H1 (cell line): ENCODE measurements around the gene ATG16L2. TPM values are rescaled to one million over a fixed set of nuclear protein-coding genes. Genes with fewer than 3 reads are reported as not detected.

Experiments
- CTCF ChIA-PET: fragments of 300-600 bp; sonication (Branson Sonifier 250); formaldehyde crosslinking; loops from one replicate; lab custom pipeline; 2021; ENCODE audit not compliant: partially characterized antibody; lab: Charles Lee
- POLR2A ChIA-PET: fragments of 300-600 bp; sonication (Branson Sonifier 250); formaldehyde crosslinking; loops from one replicate; lab custom pipeline; 2021; ENCODE audit warnings: inconsistent platforms; ENCODE audit not compliant: partially characterized antibody; lab: Charles Lee
- DNase-seq, 2 experiments: peaks; one replicate each; pipeline versions ENCODE4 v3.0.0 to v3.0.0-alpha.2; 2010 to 2022; ENCODE audit warnings: low spot score in 2 of 2, low read depth in 1 of 2, mixed read lengths in 1 of 2
- FAIRE-seq: peaks from 2 replicates; lab custom pipeline; 2011; peaks lifted over from hg19 to GRCh38; lab: Jason Lieb, UNC
- H2AFZ ChIP-seq: 2 replicates; pipeline ENCODE4 v1.8.1; 2012; ENCODE audit warnings: low read length, inconsistent platforms
- H2AK5ac ChIP-seq: 2 replicates; pipeline ENCODE4 v1.6.1; 2013; ENCODE audit warnings: low read depth, low read length
- H2BK120ac ChIP-seq: replicated peaks from 2 replicates; pipeline ENCODE3; 2013; ENCODE audit warnings: low read depth, low read length, inconsistent platforms
- H2BK12ac ChIP-seq: 2 replicates; pipeline ENCODE4 v1.6.1; 2013; ENCODE audit warnings: low read depth, low read length
- H2BK15ac ChIP-seq: 2 replicates; pipeline ENCODE4 v1.6.1; 2013; ENCODE audit warnings: low read length
- H2BK20ac ChIP-seq: 2 replicates; pipeline ENCODE4 v1.6.1; 2013; ENCODE audit warnings: low read length
- H2BK5ac ChIP-seq: 2 replicates; pipeline ENCODE4 v1.6.1; 2013; ENCODE audit warnings: low read depth, low read length
- H3K14ac ChIP-seq: 2 replicates; pipeline ENCODE4 v1.6.1; 2013; ENCODE audit warnings: inconsistent platforms; ENCODE audit not compliant: insufficient read length
- H3K18ac ChIP-seq: 2 replicates; pipeline ENCODE4 v1.6.1; 2013; ENCODE audit warnings: low read length; ENCODE audit errors: extremely low read depth
- H3K23ac ChIP-seq: 2 replicates; pipeline ENCODE4 v1.6.1; 2013; ENCODE audit warnings: inconsistent platforms; ENCODE audit not compliant: insufficient read length
- H3K23me2 ChIP-seq: 2 replicates; pipeline ENCODE4 v1.6.1; 2013; ENCODE audit warnings: low read depth, low read length
- H3K27ac ChIP-seq: 2 replicates; pipeline ENCODE4 v1.6.1; 2011; ENCODE audit warnings: low read depth, low read length, inconsistent platforms
- H3K27me3 ChIP-seq, 4 experiments: replicated peaks in 1 of 4; 1 replicate in 1 of 4; 2 replicates in 3 of 4; pipeline versions ENCODE4 v1.6.1 to v1.8.1; 2011 to 2013; ENCODE audit warnings: low read length in 3 of 4, mild to moderate bottlenecking in 3 of 4, inconsistent platforms in 2 of 4, mixed read lengths in 2 of 4, moderate library complexity in 1 of 4; ENCODE audit not compliant: control insufficient read depth in 3 of 4, insufficient read depth in 3 of 4; ENCODE audit errors: extremely low read depth in 1 of 4
- H3K36me3 ChIP-seq, 4 experiments: 2 replicates each; pipeline versions ENCODE4 v1.6.1 to v1.8.1; 2011 to 2013; ENCODE audit warnings: mild to moderate bottlenecking in 4 of 4, low read length in 3 of 4, moderate library complexity in 2 of 4, control low read depth in 1 of 4, inconsistent platforms in 1 of 4; ENCODE audit not compliant: insufficient read depth in 4 of 4, control insufficient read depth in 2 of 4
- H3K4ac ChIP-seq: replicated peaks from 2 replicates; pipeline ENCODE3; 2013; ENCODE audit warnings: low read length, low read depth, mixed read lengths, inconsistent platforms; ENCODE audit not compliant: insufficient read length
- H3K4me1 ChIP-seq, 4 experiments: replicated peaks in 1 of 4; 1 replicate in 1 of 4; 2 replicates in 3 of 4; pipeline versions ENCODE4 v1.6.1 to v1.8.1; 2011 to 2013; ENCODE audit warnings: low read length in 3 of 4, inconsistent platforms in 2 of 4, mixed read lengths in 1 of 4; ENCODE audit not compliant: insufficient read depth in 4 of 4, control insufficient read depth in 3 of 4
- H3K4me2 ChIP-seq, 2 experiments: 2 replicates each; pipeline versions ENCODE4 v1.6.1 to v1.8.1; 2011 to 2013; ENCODE audit warnings: low read depth in 2 of 2, low read length in 2 of 2, control low read depth in 1 of 2, inconsistent platforms in 1 of 2, mild to moderate bottlenecking in 1 of 2; ENCODE audit not compliant: insufficient read depth in 1 of 2
- H3K4me3 ChIP-seq, 4 experiments: fragments of 200-600, 300-600 bp in 1 of 4; sonication (generic), shearing (Covaris generic), sonication (Bioruptor Twin) in 1 of 4; 2 replicates each; pipeline versions ENCODE4 v1.5.1 to v1.8.1; 2011 to 2016; ENCODE audit warnings: low read length in 4 of 4, low read depth in 3 of 4, control low read depth in 2 of 4, inconsistent platforms in 2 of 4, mild to moderate bottlenecking in 2 of 4, mixed read lengths in 1 of 4, moderate library complexity in 1 of 4; ENCODE audit not compliant: insufficient read depth in 2 of 4; ENCODE audit errors: extremely low read depth in 1 of 4
- H3K56ac ChIP-seq: replicated peaks from 2 replicates; pipeline ENCODE3; 2013; ENCODE audit warnings: low read depth, mild to moderate bottlenecking, mixed read lengths, low read length, inconsistent platforms; ENCODE audit not compliant: insufficient read length
- H3K79me1 ChIP-seq: 2 replicates; pipeline ENCODE4 v1.6.1; 2013; ENCODE audit warnings: low read depth, low read length, control low read depth
- H3K79me2 ChIP-seq, 2 experiments: 2 replicates each; pipeline versions ENCODE4 v1.6.1 to v1.8.1; 2012 to 2013; ENCODE audit warnings: low read length in 2 of 2, mild to moderate bottlenecking in 2 of 2, inconsistent platforms in 1 of 2; ENCODE audit not compliant: insufficient read depth in 2 of 2, control insufficient read depth in 1 of 2
- H3K9ac ChIP-seq, 4 experiments: replicated peaks in 1 of 4; 1 replicate in 1 of 4; 2 replicates in 3 of 4; pipeline versions ENCODE4 v1.6.1 to v1.8.1; 2011 to 2013; ENCODE audit warnings: low read depth in 3 of 4, low read length in 3 of 4, control low read depth in 2 of 4, mild to moderate bottlenecking in 2 of 4, moderate library complexity in 2 of 4, inconsistent platforms in 1 of 4; ENCODE audit errors: extremely low read depth in 1 of 4
- H3K9me3 ChIP-seq, 2 experiments: 2 replicates each; pipeline versions ENCODE4 v1.6.1 to v1.8.1; 2012 to 2013; ENCODE audit warnings: mild to moderate bottlenecking in 2 of 2, moderate library complexity in 2 of 2, control low read depth in 1 of 2, inconsistent platforms in 1 of 2, low read depth in 1 of 2, low read length in 1 of 2, mixed read lengths in 1 of 2; ENCODE audit not compliant: insufficient read depth in 2 of 2
- H4K20me1 ChIP-seq, 2 experiments: replicated peaks in 1 of 2; 2 replicates each; pipeline versions ENCODE3 to v1.8.1; 2011 to 2013; ENCODE audit warnings: inconsistent platforms in 2 of 2, low read length in 2 of 2, mild to moderate bottlenecking in 1 of 2; ENCODE audit not compliant: insufficient read depth in 2 of 2, control insufficient read depth in 1 of 2
- H4K5ac ChIP-seq: 2 replicates; pipeline ENCODE4 v1.6.1; 2013; ENCODE audit warnings: low read length, low read depth, mixed read lengths, inconsistent platforms; ENCODE audit not compliant: insufficient read length
- H4K8ac ChIP-seq: 2 replicates; pipeline ENCODE4 v1.8.0; 2013; ENCODE audit warnings: mild to moderate bottlenecking, moderate library complexity, low read length, inconsistent platforms; ENCODE audit not compliant: insufficient read depth; ENCODE audit errors: extremely low read depth
- H4K91ac ChIP-seq: replicated peaks from 2 replicates; pipeline ENCODE3; 2013; ENCODE audit warnings: low read length, mixed read lengths, inconsistent platforms; ENCODE audit not compliant: insufficient read length
- CREB1 ChIP-seq: IDR thresholded peaks from 2 replicates; pipeline ENCODE4 v1.6.1; 2012; ENCODE audit warnings: inconsistent platforms
- RBBP5 ChIP-seq: IDR thresholded peaks from 2 replicates; pipeline ENCODE4 v1.7.1; 2012; ENCODE audit warnings: low read depth, mild to moderate bottlenecking, inconsistent platforms, low read length, moderate library complexity, borderline replicate concordance
- WGBS, 2 experiments: shearing (Covaris generic) in 1 of 2; methylation state at CpG; one replicate each; pipeline versions ENCODE4 v1.1.6 to v1.1.7; 2013 to 2015; ENCODE audit warnings: low lambda C conversion rate in 2 of 2, mixed read lengths in 2 of 2, inconsistent platforms in 1 of 2, low coverage in 1 of 2, missing lambda C conversion rate in 1 of 2; ENCODE audit not compliant: insufficient replicate concordance in 2 of 2, insufficient coverage in 1 of 2, insufficient read length in 1 of 2; ENCODE audit errors: extremely low coverage in 1 of 2, missing lambda C conversion rate in 1 of 2; 5-methylcytosine and 5-hydroxymethylcytosine counted together
- polyA plus RNA-seq, 7 experiments: library from polyadenylated mRNA; depleted of rRNA in 3 of 7; stranded (reverse) in 5 of 7; unstranded in 2 of 7; fragments of >200 nt in 5 of 7; fragments of 200-250 nt in 2 of 7; gene quantifications; 1 replicate in 5 of 7; 2 replicates in 1 of 7; 4 replicates in 1 of 7; pipeline versions ENCODE4 v1.2.1 to v1.2.3, GENCODE V29; 2011 to 2013; ENCODE audit warnings: missing spikeins in 2 of 7, mixed read lengths in 2 of 7
- total RNA-seq: library from RNA; stranded (reverse); fragmentation: NEBNext Ultra II Directional; extraction: Animal tissue kit (Norgen Biotek cat#: 25700); gene quantifications from 2 replicates; pipeline ENCODE4 v1.2.1, GENCODE V29; 2021

ATG16L2 gene
- total and polyA plus RNA-seq, 2 of the 8 experiments (the other 6 are each of a cell fraction or from before 2014, with no cell fraction given), result 11.0 to 18.5 TPM

GRCh38 chr11:72778535-72779494 is 35.4 kb upstream of the ATG16L2 start:
- Histone ChIP-seq H3K9ac (no peak overlapping the region), H3K9me3 (no peaks in the 10 kb centered on the region), H3K18ac (no peak overlapping the region), H2BK20ac (no peak overlapping the region), H3K4ac (no peak overlapping the region), H3K79me1 (peaks cover 7% of the 10 kb centered on the region), H3K27ac (no peak overlapping the region), H3K4me3 (no peak overlapping the region), H3K14ac (no peak overlapping the region), H4K91ac (peak overlapping the region; percentile 28), H2AFZ (no peak overlapping the region), H2BK12ac (no peak overlapping the region), H3K79me2 (no peaks in the 10 kb centered on the region), H2AK5ac (no peak overlapping the region), H2BK120ac (no peak overlapping the region), H4K20me1 (peaks cover 1 to 3% of the 10 kb centered on the region in 2 experiments), H3K23ac (no peak overlapping the region), H2BK15ac (no peak overlapping the region), H3K56ac (no peak overlapping the region), H3K4me2 (no peak overlapping the region; a peak in 1 of 4 replicates), H3K36me3 (no peaks in the 10 kb centered on the region), H4K5ac (no peak overlapping the region), H4K8ac (no peak overlapping the region), H3K27me3 (peaks cover 0 to 12% (median 6%) of the 10 kb centered on the region in 4 experiments; a peak in 3 of 7 replicates), H3K23me2 (peaks cover 11% of the 10 kb centered on the region), H3K4me1 (peaks cover 5 to 19% (median 13%) of the 10 kb centered on the region in 4 experiments), H2BK5ac (no peak overlapping the region)
- FAIRE-seq, result no peak
- no peak for DNase-seq
- ChIA-PET CTCF (interaction anchor here (0.7 to 5.9 kb wide), 6 partner anchors 8 to 475 kb away, joined by 3 to 50 read pairs (median 8); partner anchors contain the start of gene STARD10), POLR2A (interaction anchor here (1.0 to 1.6 kb wide), 3 partner anchors 9 to 13 kb away, joined by 3 to 5 read pairs (median 3); no protein-coding TSS in a partner anchor)
- 80% methylated on average over 7 of the region's 7 CpGs; no CpG with 5 or more reads in 1 of the 2 experiments for WGBS, 2 experiments
- no peak for TF ChIP-seq CREB1
- no peak for TF ChIP-seq RBBP5
